ENCODE measurements around the gene CENATAC.
A peak's percentile ranks its signal among the peaks of the same experiment; 100 is the strongest.

The CENATAC gene

DNA sequence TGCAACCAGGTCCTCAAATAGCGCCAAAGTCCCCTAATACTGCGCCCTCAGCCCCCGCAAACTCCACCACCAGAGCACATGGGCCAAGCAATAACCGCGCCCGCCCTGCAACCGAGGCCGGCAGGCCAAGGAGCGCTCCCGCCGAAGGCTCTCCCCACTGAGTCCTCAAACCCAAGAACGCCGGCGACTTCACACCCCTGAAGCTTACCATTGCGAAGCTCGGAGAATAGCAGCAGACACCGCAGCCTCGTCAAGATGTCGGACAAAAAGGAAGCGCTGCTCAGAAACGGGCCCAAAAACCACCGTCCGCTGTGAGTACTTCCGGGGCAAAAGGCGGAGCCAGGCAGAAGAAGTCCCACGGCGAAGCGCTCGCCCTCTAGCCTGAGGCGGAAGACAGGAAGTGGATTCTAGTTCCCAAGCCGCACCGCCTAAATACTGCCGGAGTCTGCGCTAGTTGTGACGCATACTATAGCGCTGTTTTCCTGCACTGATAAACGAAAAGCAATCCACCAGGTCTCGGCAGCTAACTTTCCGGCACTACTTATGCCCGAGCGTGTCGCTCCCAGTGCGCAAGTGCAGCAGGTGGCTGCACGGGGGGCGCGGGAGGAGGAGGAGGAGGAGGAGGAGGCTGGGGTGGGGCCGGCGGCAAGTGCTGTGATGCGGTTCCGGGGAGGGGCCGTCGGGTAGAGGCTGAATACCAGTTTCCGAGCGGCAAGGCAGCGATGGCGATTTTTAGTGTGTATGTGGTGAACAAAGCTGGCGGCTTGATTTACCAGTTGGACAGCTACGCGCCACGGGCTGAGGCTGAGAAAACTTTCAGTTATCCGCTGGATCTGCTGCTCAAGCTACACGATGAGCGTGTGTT, 20.4 kb downstream of the CENATAC start, which contains the start of the genes RPS25 and TRAPPC4:
TSS of gene RPS25 (minus strand) at position 270 of the 865 bp plus-strand sequence. CDS start at position 211, 59 bp downstream.
TSS of gene TRAPPC4 (plus strand) at position 693 of the 865 bp plus-strand sequence. CDS start at position 723, 30 bp downstream.
- H2AFZ ChIP-seq (ENCODE audit: low read length): peak within 1 kb of the TSS; percentile 94

GRCh38 chr11:119019996-119020395, 22.1 kb downstream of the CENATAC start:
- Histone ChIP-seq H3K4me2 (ENCODE audit: low read depth, low read length, poor library complexity, severe bottlenecking) (peak overlapping the region; percentile 60), H4K20me1 (ENCODE audit: insufficient read depth, low read length, poor library complexity, severe bottlenecking) (peaks cover 45% of the 10 kb centered on the region), H3K4me3 (ENCODE audit: low read length, poor library complexity, severe bottlenecking) (peak overlapping the region; percentile 93), H3K9ac (ENCODE audit: low read depth, low read length, poor library complexity, severe bottlenecking) (peak overlapping the region; percentile 96), H3K9me3 (ENCODE audit: insufficient read depth, low read depth, low read length) (no peaks in the 10 kb centered on the region), H3K79me2 (ENCODE audit: insufficient read depth, low read length) (peaks cover 81% of the 10 kb centered on the region), H3F3A (ENCODE audit: low read depth) (no peaks in the 10 kb centered on the region), H3K27me3 (ENCODE audit: insufficient read depth, low read length, poor library complexity, severe bottlenecking) (no peaks in the 10 kb centered on the region), H2AFZ (ENCODE audit: low read length) (no peak overlapping the region), H3K4me1 (ENCODE audit: insufficient read depth, low read length, poor library complexity, severe bottlenecking) (peaks cover 27% of the 10 kb centered on the region), H3K9me2 (replicated peaks; ENCODE audit: low read depth, low read length) (no peaks in the 10 kb centered on the region), H3K36me3 (ENCODE audit: insufficient read depth, low read length) (peaks cover 21% of the 10 kb centered on the region)
- TF ChIP-seq CTCF (conservative IDR thresholded peaks at IDR 0.05; ENCODE audit: low read length) (no peak), EZH2phosphoT487 (IDR thresholded peaks at IDR 0.05; ENCODE audit: borderline replicate concordance) (no peak)

More for the DNA sequence above, 20.4 kb downstream of the CENATAC start, which contains the start of the genes RPS25 and TRAPPC4:
- H3K4me1 ChIP-seq (ENCODE audit: insufficient read depth, low read length, poor library complexity, severe bottlenecking): peaks cover 27% of the 10 kb centered on the region
- peak within 1 kb of the TSS; percentile 96 for H3K9ac ChIP-seq (ENCODE audit: low read depth, low read length, poor library complexity, severe bottlenecking)
- no peaks in the 10 kb centered on the region for H3K9me2 ChIP-seq (replicated peaks; ENCODE audit: low read depth, low read length)
- no peaks in the 10 kb centered on the region for H3K9me3 ChIP-seq (ENCODE audit: insufficient read depth, low read depth, low read length)
- TF ChIP-seq CTCF (conservative IDR thresholded peaks at IDR 0.05; ENCODE audit: low read length) (no peak), EZH2phosphoT487 (IDR thresholded peaks at IDR 0.05; ENCODE audit: borderline replicate concordance) (no peak)
- H3K4me3 ChIP-seq (ENCODE audit: low read length, poor library complexity, severe bottlenecking): peak within 1 kb of the TSS; percentile 93
- H3K27me3 ChIP-seq (ENCODE audit: insufficient read depth, low read length, poor library complexity, severe bottlenecking): no peaks in the 10 kb centered on the region
- peaks cover 53% of the 10 kb centered on the region for H4K20me1 ChIP-seq (ENCODE audit: insufficient read depth, low read length, poor library complexity, severe bottlenecking)
- peaks cover 33% of the 10 kb centered on the region for H3K36me3 ChIP-seq (ENCODE audit: insufficient read depth, low read length)
- peak within 1 kb of the TSS; percentile 92 for H3K4me2 ChIP-seq (ENCODE audit: low read depth, low read length, poor library complexity, severe bottlenecking)
- H3F3A ChIP-seq (ENCODE audit: low read depth): no peaks in the 10 kb centered on the region
- H3K79me2 ChIP-seq (ENCODE audit: insufficient read depth, low read length): peaks cover 88% of the 10 kb centered on the region

GRCh38 chr11:119021631-119022030, 23.7 kb downstream of the CENATAC start:
- no peak for TF ChIP-seq CTCF (conservative IDR thresholded peaks at IDR 0.05; ENCODE audit: low read length)
- TF ChIP-seq EZH2phosphoT487 (IDR thresholded peaks at IDR 0.05; ENCODE audit: borderline replicate concordance): no peak
- no peak overlapping the region for H3K9ac ChIP-seq (ENCODE audit: low read depth, low read length, poor library complexity, severe bottlenecking)
- H3K4me2 ChIP-seq (ENCODE audit: low read depth, low read length, poor library complexity, severe bottlenecking): peak overlapping the region; percentile 60

More at GRCh38 chr11:119021631-119022030, 23.7 kb downstream of the CENATAC start:
- Histone ChIP-seq H3K79me2 (ENCODE audit: insufficient read depth, low read length) (peaks cover 65% of the 10 kb centered on the region), H3K27me3 (ENCODE audit: insufficient read depth, low read length, poor library complexity, severe bottlenecking) (no peaks in the 10 kb centered on the region), H3K9me3 (ENCODE audit: insufficient read depth, low read depth, low read length) (no peaks in the 10 kb centered on the region), H4K20me1 (ENCODE audit: insufficient read depth, low read length, poor library complexity, severe bottlenecking) (peaks cover 29% of the 10 kb centered on the region), H3K4me1 (ENCODE audit: insufficient read depth, low read length, poor library complexity, severe bottlenecking) (peaks cover 20% of the 10 kb centered on the region), H3F3A (ENCODE audit: low read depth) (no peaks in the 10 kb centered on the region), H3K4me3 (ENCODE audit: low read length, poor library complexity, severe bottlenecking) (no peak overlapping the region), H3K9me2 (replicated peaks; ENCODE audit: low read depth, low read length) (no peaks in the 10 kb centered on the region), H2AFZ (ENCODE audit: low read length) (no peak overlapping the region), H3K36me3 (ENCODE audit: insufficient read depth, low read length) (peaks cover 10% of the 10 kb centered on the region)
